GM19463 (cell line): Measurements from ENCODE around the gene CENPX.
"Not testable (repeated sequence)": the region's sequence is repeated elsewhere in the genome, so short reads cannot be mapped to it uniquely, and the experiment has no call there.

Experiments
- ATAC-seq: cut with Tn5 transposase; IDR thresholded peaks from one replicate; pipeline ENCODE4 v1.9.1; 2021; ENCODE audit warnings: mild to moderate bottlenecking, moderate library complexity; ENCODE audit not compliant: unreplicated experiment

Gene CENPX

GRCh38 chr17:81984773-81985410 is 37.8 kb downstream of the CENPX start:
- no peak for ATAC-seq

GRCh38 chr17:81983639-81984373 is 38.9 kb downstream of the CENPX start:
- no peak for ATAC-seq

GRCh38 chr17:81983011-81983638 is 39.6 kb downstream of the CENPX start:
- no peak for ATAC-seq

GRCh38 chr17:81981511-81981910 is 41.2 kb downstream of the CENPX start:
- not testable (repeated sequence) for ATAC-seq

- no peak for ATAC-seq
Observed at GRCh38 chr17:81980707-81981343, 41.9 kb downstream of the CENPX start.

- ATAC-seq = no peak
Observed at GRCh38 chr17:81980122-81980521, 42.6 kb downstream of the CENPX start.

GRCh38 chr17:81978524-81979298 is 44.0 kb downstream of the CENPX start:
- ATAC-seq = no peak

GRCh38 chr17:81977211-81977808 is 45.4 kb downstream of the CENPX start, which contains the start of gene ASPSCR1:
ASPSCR1 (plus strand) TSS chr17:81977629; CDS start chr17:81977647, 18 bp downstream.
- peak; percentile 85 for ATAC-seq

GRCh38 chr17:81976332-81977210 is 46.1 kb downstream of the CENPX start:
- ATAC-seq = peak; percentile 3

- ATAC-seq = no peak
Observed at GRCh38 chr17:81973432-81973831, 49.2 kb downstream of the CENPX start.

- ATAC-seq = no peak
Observed at GRCh38 chr17:81968850-81969812, 53.5 kb downstream of the CENPX start.
